ENCODE data around the gene BAZ1B. TPM values are rescaled to one million over a fixed set of nuclear protein-coding genes. Genes with fewer than 3 reads are reported as not detected.

Gene BAZ1B
- total RNA-seq, 1 experiment from 2014 or later: 66.3 TPM

DNA sequence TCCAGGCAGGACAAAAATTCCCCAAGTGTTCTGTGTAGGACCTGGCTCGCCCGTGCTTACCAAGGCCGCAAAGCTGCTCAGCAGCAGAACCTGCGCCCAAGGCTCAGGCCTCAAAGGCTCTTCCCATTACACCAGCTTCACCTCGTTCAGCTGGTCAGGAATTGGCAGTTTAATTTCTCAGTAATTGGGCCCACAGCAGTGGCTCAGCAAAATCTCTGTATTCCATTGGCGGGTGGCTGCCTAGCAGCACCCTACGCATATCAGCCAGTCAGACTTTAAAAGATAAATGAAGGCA, 82.7 kb downstream of the BAZ1B start (continued):
- TF ChIP-seq, protein P1, sequence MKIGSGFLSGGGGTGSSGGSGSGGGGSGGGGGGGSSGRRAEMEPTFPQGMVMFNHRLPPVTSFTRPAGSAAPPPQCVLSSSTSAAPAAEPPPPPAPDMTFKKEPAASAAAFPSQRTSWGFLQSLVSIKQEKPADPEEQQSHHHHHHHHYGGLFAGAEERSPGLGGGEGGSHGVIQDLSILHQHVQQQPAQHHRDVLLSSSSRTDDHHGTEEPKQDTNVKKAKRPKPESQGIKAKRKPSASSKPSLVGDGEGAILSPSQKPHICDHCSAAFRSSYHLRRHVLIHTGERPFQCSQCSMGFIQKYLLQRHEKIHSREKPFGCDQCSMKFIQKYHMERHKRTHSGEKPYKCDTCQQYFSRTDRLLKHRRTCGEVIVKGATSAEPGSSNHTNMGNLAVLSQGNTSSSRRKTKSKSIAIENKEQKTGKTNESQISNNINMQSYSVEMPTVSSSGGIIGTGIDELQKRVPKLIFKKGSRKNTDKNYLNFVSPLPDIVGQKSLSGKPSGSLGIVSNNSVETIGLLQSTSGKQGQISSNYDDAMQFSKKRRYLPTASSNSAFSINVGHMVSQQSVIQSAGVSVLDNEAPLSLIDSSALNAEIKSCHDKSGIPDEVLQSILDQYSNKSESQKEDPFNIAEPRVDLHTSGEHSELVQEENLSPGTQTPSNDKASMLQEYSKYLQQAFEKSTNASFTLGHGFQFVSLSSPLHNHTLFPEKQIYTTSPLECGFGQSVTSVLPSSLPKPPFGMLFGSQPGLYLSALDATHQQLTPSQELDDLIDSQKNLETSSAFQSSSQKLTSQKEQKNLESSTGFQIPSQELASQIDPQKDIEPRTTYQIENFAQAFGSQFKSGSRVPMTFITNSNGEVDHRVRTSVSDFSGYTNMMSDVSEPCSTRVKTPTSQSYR (CRISPR knock-in tag; IDR thresholded peaks at IDR 0.05): no peak
- no peak for TF ChIP-seq ZNF671 (CRISPR knock-in tag; IDR thresholded peaks at IDR 0.05)
- TF ChIP-seq ELF4 (CRISPR knock-in tag; IDR thresholded peaks at IDR 0.05; ENCODE audit: low read depth): no peak
- TF ChIP-seq, protein P2, sequence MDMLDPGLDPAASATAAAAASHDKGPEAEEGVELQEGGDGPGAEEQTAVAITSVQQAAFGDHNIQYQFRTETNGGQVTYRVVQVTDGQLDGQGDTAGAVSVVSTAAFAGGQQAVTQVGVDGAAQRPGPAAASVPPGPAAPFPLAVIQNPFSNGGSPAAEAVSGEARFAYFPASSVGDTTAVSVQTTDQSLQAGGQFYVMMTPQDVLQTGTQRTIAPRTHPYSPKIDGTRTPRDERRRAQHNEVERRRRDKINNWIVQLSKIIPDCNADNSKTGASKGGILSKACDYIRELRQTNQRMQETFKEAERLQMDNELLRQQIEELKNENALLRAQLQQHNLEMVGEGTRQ (CRISPR knock-in tag; IDR thresholded peaks at IDR 0.05): no peak
- TF ChIP-seq, protein P3, sequence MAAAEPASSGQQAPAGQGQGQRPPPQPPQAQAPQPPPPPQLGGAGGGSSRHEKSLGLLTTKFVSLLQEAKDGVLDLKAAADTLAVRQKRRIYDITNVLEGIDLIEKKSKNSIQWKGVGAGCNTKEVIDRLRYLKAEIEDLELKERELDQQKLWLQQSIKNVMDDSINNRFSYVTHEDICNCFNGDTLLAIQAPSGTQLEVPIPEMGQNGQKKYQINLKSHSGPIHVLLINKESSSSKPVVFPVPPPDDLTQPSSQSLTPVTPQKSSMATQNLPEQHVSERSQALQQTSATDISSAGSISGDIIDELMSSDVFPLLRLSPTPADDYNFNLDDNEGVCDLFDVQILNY (CRISPR knock-in tag; IDR thresholded peaks at IDR 0.05): no peak
- TF ChIP-seq, protein P4, sequence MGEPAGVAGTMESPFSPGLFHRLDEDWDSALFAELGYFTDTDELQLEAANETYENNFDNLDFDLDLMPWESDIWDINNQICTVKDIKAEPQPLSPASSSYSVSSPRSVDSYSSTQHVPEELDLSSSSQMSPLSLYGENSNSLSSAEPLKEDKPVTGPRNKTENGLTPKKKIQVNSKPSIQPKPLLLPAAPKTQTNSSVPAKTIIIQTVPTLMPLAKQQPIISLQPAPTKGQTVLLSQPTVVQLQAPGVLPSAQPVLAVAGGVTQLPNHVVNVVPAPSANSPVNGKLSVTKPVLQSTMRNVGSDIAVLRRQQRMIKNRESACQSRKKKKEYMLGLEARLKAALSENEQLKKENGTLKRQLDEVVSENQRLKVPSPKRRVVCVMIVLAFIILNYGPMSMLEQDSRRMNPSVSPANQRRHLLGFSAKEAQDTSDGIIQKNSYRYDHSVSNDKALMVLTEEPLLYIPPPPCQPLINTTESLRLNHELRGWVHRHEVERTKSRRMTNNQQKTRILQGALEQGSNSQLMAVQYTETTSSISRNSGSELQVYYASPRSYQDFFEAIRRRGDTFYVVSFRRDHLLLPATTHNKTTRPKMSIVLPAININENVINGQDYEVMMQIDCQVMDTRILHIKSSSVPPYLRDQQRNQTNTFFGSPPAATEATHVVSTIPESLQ (CRISPR knock-in tag; IDR thresholded peaks at IDR 0.05): no peak
- no peak for TF ChIP-seq NFE2L1 (CRISPR knock-in tag; IDR thresholded peaks at IDR 0.05)

DNA sequence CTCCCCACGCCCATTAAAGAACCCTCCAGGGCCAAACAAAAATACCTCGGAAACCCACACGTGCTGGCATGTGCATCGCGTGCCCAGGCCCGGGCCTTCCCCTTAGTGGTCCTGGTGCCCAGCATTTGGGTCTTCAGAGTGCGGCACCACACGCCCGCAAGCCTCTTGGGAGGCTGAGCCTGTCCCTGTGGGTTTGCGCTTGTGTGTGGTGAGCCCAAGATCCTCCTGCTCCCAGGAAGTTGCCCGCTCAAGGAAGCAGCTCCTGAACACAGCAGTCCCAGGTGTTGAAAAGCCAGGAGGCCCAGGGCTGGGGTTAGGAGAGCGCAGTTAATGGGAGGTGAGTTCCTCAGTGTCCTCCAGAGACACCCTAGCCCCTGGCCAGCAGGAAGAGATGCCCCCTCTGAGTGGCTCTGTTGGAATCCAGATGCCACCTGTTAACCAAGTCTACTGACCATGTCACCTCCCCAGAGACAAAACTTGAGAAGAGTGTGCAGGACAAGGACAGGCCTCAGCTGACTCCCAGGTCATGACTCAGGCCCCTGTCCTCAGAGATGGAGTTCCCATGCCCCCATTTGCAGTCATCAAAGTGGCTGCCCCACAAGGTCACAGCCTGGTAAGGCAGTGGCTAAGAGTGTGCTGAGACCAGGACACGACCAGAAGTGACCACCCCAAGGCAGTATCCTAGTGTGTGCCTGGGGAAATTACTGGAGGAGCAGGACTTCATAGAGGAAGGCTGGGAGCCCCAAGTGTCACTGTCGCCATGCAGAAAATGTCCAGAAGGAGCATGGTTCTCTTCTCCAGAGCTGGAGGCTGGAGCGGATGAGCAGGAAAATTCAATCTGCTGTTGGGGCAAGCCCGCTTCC, 83.3 kb downstream of the BAZ1B start:
- peaks cover 3% of the 10 kb centered on the region; the same call in 1 of the 2 replicates for H3K4me1 Mint-ChIP-seq
- POLR2A ChIA-PET: interaction anchor here (0.5 to 0.6 kb wide), 3 partner anchors 77 to 139 kb away, joined by 3 to 4 read pairs (median 3); partner anchors contain the start of gene TBL2
- H3K4me3 Mint-ChIP-seq: no peak overlapping the region
- no peaks in the 10 kb centered on the region for H3K9me3 Mint-ChIP-seq
- H3K27me3 Mint-ChIP-seq (ENCODE audit: low read depth): peaks cover 14% of the 10 kb centered on the region
- ATAC-seq: no peak
- CTCF ChIA-PET: interaction anchor here (0.8 to 5.8 kb wide), 4 partner anchors 13 to 120 kb away, joined by 3 to 26 read pairs (median 3); no protein-coding TSS in a partner anchor
- no peak for DNase-seq (ENCODE audit: low spot score)
- H3K27ac Mint-ChIP-seq: peak overlapping the region; percentile 91
- no peak for TF ChIP-seq TEAD4 (CRISPR knock-in tag; IDR thresholded peaks at IDR 0.05)
- TF ChIP-seq NFATC4 (CRISPR knock-in tag; IDR thresholded peaks at IDR 0.05): 0 out of 2 replicates have a peak, but pooled peaks have one; percentile 29
- TF ChIP-seq NR1H2 (CRISPR knock-in tag; IDR thresholded peaks at IDR 0.05): no peak
- H3K36me3 Mint-ChIP-seq: peaks cover 38% of the 10 kb centered on the region

DNA sequence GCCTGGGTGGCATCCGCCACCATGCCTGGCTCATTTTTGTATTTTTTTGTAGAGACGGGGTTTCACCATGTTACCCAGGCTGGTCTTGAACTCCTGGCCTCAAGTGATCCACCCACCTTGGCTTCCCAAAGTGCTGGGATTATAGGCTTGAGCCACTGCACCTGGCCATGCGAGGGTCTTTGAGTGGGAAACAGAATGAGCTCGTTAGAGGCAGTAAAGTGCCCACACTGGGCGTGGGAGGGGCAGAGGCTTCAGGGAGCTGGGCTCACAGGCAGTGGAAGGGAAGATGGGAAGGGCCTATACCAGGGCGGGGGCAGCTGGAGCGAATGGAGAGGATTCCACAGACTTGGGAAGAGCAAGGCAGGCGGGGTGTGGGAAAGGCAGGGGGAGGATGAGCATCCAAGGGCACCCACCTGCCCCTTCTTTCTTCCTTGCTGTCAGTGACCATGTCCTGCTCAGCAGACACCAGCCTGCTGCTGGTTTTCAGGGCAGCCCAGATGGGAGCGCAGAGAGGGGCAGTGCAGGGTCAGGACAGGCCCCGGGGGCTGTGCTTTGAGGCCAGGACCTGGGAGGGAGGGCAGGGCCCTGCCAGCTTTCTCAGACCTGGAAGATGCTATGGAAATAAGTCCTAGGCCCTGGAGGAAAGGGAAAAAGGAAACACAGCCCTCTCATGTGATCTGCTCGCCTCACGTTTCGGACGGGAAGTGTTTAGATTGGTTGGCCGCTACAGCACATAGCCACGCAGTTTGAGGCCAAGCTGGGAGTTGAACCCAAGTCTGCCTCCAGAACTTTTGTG, 84.3 kb downstream of the BAZ1B start:
- Mint-ChIP-seq H3K9me3 (no peaks in the 10 kb centered on the region), H3K27ac (peak overlapping the region; percentile 25; the same call in 1 of the 2 replicates), H3K4me3 (no peak overlapping the region), H3K36me3 (peaks cover 28% of the 10 kb centered on the region), H3K4me1 (no peaks in the 10 kb centered on the region), H3K27me3 (ENCODE audit: low read depth) (peaks cover 14% of the 10 kb centered on the region)
- ATAC-seq: peak; percentile 2; the same call in 1 of the 2 replicates
- CTCF ChIA-PET: interaction anchor here (0.6 to 5.8 kb wide), 2 partner anchors 113 to 120 kb away, joined by 4 to 26 read pairs; no protein-coding TSS in a partner anchor
- POLR2A ChIA-PET: interaction anchor here (0.5 to 0.7 kb wide), 3 partner anchors 34 to 140 kb away, joined by 3 to 4 read pairs (median 4); partner anchors contain the start of gene TBL2
- DNase-seq (ENCODE audit: low spot score): no peak
- TF ChIP-seq, protein P5, sequence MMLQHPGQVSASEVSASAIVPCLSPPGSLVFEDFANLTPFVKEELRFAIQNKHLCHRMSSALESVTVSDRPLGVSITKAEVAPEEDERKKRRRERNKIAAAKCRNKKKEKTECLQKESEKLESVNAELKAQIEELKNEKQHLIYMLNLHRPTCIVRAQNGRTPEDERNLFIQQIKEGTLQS (CRISPR knock-in tag; conservative IDR thresholded peaks at IDR 0.05): no peak
- TF ChIP-seq FOXK1 (CRISPR knock-in tag; IDR thresholded peaks at IDR 0.05): no peak
- TF ChIP-seq CBFB (CRISPR knock-in tag; IDR thresholded peaks at IDR 0.05; ENCODE audit: low read depth): no peak
- TF ChIP-seq, protein P6, sequence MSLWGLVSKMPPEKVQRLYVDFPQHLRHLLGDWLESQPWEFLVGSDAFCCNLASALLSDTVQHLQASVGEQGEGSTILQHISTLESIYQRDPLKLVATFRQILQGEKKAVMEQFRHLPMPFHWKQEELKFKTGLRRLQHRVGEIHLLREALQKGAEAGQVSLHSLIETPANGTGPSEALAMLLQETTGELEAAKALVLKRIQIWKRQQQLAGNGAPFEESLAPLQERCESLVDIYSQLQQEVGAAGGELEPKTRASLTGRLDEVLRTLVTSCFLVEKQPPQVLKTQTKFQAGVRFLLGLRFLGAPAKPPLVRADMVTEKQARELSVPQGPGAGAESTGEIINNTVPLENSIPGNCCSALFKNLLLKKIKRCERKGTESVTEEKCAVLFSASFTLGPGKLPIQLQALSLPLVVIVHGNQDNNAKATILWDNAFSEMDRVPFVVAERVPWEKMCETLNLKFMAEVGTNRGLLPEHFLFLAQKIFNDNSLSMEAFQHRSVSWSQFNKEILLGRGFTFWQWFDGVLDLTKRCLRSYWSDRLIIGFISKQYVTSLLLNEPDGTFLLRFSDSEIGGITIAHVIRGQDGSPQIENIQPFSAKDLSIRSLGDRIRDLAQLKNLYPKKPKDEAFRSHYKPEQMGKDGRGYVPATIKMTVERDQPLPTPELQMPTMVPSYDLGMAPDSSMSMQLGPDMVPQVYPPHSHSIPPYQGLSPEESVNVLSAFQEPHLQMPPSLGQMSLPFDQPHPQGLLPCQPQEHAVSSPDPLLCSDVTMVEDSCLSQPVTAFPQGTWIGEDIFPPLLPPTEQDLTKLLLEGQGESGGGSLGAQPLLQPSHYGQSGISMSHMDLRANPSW (CRISPR knock-in tag; conservative IDR thresholded peaks at IDR 0.05; ENCODE audit: low read depth): no peak
- TF ChIP-seq CREB1 (CRISPR knock-in tag; IDR thresholded peaks at IDR 0.05): no peak
- TF ChIP-seq TP53 (CRISPR knock-in tag; IDR thresholded peaks at IDR 0.05): no peak
- TF ChIP-seq, protein P2 (CRISPR knock-in tag; IDR thresholded peaks at IDR 0.05): no peak
- TF ChIP-seq, protein P7, sequence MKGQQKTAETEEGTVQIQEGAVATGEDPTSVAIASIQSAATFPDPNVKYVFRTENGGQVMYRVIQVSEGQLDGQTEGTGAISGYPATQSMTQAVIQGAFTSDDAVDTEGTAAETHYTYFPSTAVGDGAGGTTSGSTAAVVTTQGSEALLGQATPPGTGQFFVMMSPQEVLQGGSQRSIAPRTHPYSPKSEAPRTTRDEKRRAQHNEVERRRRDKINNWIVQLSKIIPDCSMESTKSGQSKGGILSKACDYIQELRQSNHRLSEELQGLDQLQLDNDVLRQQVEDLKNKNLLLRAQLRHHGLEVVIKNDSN (CRISPR knock-in tag; IDR thresholded peaks at IDR 0.05): no peak
- TF ChIP-seq ZBTB21 (CRISPR knock-in tag; IDR thresholded peaks at IDR 0.05; ENCODE audit: borderline replicate concordance): no peak
- no peak for TF ChIP-seq NFYB (CRISPR knock-in tag; conservative IDR thresholded peaks at IDR 0.05; ENCODE audit: low read depth)

All from WTC11 (cell line).